ENCODE results near the gene RBBP8.

The RBBP8 gene

GRCh38 chr18:23065234-23065806 is 132.2 kb downstream of the RBBP8 start:
- no peak for TF ChIP-seq PPARA (CRISPR knock-in tag; IDR thresholded peaks at IDR 0.05; ENCODE audit: borderline replicate concordance)
- no peak for TF ChIP-seq ZNF70 (CRISPR knock-in tag; IDR thresholded peaks at IDR 0.05)
- TF ChIP-seq, protein P1, sequence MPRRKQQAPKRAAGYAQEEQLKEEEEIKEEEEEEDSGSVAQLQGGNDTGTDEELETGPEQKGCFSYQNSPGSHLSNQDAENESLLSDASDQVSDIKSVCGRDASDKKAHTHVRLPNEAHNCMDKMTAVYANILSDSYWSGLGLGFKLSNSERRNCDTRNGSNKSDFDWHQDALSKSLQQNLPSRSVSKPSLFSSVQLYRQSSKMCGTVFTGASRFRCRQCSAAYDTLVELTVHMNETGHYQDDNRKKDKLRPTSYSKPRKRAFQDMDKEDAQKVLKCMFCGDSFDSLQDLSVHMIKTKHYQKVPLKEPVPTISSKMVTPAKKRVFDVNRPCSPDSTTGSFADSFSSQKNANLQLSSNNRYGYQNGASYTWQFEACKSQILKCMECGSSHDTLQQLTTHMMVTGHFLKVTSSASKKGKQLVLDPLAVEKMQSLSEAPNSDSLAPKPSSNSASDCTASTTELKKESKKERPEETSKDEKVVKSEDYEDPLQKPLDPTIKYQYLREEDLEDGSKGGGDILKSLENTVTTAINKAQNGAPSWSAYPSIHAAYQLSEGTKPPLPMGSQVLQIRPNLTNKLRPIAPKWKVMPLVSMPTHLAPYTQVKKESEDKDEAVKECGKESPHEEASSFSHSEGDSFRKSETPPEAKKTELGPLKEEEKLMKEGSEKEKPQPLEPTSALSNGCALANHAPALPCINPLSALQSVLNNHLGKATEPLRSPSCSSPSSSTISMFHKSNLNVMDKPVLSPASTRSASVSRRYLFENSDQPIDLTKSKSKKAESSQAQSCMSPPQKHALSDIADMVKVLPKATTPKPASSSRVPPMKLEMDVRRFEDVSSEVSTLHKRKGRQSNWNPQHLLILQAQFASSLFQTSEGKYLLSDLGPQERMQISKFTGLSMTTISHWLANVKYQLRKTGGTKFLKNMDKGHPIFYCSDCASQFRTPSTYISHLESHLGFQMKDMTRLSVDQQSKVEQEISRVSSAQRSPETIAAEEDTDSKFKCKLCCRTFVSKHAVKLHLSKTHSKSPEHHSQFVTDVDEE (CRISPR knock-in tag; IDR thresholded peaks at IDR 0.05) = no peak
- TF ChIP-seq ISL1 (CRISPR knock-in tag; IDR thresholded peaks at IDR 0.05) = no peak
- TF ChIP-seq, protein P2, sequence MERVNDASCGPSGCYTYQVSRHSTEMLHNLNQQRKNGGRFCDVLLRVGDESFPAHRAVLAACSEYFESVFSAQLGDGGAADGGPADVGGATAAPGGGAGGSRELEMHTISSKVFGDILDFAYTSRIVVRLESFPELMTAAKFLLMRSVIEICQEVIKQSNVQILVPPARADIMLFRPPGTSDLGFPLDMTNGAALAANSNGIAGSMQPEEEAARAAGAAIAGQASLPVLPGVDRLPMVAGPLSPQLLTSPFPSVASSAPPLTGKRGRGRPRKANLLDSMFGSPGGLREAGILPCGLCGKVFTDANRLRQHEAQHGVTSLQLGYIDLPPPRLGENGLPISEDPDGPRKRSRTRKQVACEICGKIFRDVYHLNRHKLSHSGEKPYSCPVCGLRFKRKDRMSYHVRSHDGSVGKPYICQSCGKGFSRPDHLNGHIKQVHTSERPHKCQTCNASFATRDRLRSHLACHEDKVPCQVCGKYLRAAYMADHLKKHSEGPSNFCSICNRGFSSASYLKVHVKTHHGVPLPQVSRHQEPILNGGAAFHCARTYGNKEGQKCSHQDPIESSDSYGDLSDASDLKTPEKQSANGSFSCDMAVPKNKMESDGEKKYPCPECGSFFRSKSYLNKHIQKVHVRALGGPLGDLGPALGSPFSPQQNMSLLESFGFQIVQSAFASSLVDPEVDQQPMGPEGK (CRISPR knock-in tag; IDR thresholded peaks at IDR 0.05; ENCODE audit: borderline replicate concordance) = no peak
- TF ChIP-seq OSR1 (CRISPR knock-in tag; IDR thresholded peaks at IDR 0.05) = no peak
- TF ChIP-seq ESRRG (CRISPR knock-in tag; IDR thresholded peaks at IDR 0.05) = no peak
- no peak for TF ChIP-seq ZFP3 (CRISPR knock-in tag; IDR thresholded peaks at IDR 0.05)
- TF ChIP-seq ZNF565 (CRISPR knock-in tag; conservative IDR thresholded peaks at IDR 0.05; ENCODE audit: low read depth) = no peak
- no peak for TF ChIP-seq BACH2 (CRISPR knock-in tag; IDR thresholded peaks at IDR 0.05; ENCODE audit: borderline replicate concordance)
- TF ChIP-seq ZNF8 (CRISPR knock-in tag; IDR thresholded peaks at IDR 0.05) = no peak
- TF ChIP-seq CSRNP3 (CRISPR knock-in tag; IDR thresholded peaks at IDR 0.05) = no peak
- no peak for TF ChIP-seq ZC3H10 (CRISPR knock-in tag; IDR thresholded peaks at IDR 0.05)
- no peak for TF ChIP-seq CSDC2 (CRISPR knock-in tag; IDR thresholded peaks at IDR 0.05)
- no peak for TF ChIP-seq TCF4 (CRISPR knock-in tag; IDR thresholded peaks at IDR 0.05; ENCODE audit: borderline replicate concordance)
- TF ChIP-seq ZFP30 (CRISPR knock-in tag; IDR thresholded peaks at IDR 0.05) = no peak
- ATAC-seq = no peak

GRCh38 chr18:23066060-23066459 is 132.9 kb downstream of the RBBP8 start:
- TF ChIP-seq ZNF70 (CRISPR knock-in tag; IDR thresholded peaks at IDR 0.05) = no peak
- TF ChIP-seq ARNTL (CRISPR knock-in tag; IDR thresholded peaks at IDR 0.05; ENCODE audit: borderline replicate concordance, low read depth) = no peak
- no peak for TF ChIP-seq ZNF565 (CRISPR knock-in tag; conservative IDR thresholded peaks at IDR 0.05; ENCODE audit: low read depth)
- TF ChIP-seq OSR1 (CRISPR knock-in tag; IDR thresholded peaks at IDR 0.05) = no peak
- no peak for TF ChIP-seq TCF4 (CRISPR knock-in tag; IDR thresholded peaks at IDR 0.05; ENCODE audit: borderline replicate concordance)
- TF ChIP-seq CSRNP3 (CRISPR knock-in tag; IDR thresholded peaks at IDR 0.05) = no peak
- TF ChIP-seq, protein P3, sequence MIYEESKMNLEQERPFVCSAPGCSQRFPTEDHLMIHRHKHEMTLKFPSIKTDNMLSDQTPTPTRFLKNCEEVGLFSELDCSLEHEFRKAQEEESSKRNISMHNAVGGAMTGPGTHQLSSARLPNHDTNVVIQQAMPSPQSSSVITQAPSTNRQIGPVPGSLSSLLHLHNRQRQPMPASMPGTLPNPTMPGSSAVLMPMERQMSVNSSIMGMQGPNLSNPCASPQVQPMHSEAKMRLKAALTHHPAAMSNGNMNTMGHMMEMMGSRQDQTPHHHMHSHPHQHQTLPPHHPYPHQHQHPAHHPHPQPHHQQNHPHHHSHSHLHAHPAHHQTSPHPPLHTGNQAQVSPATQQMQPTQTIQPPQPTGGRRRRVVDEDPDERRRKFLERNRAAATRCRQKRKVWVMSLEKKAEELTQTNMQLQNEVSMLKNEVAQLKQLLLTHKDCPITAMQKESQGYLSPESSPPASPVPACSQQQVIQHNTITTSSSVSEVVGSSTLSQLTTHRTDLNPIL (CRISPR knock-in tag; IDR thresholded peaks at IDR 0.05; ENCODE audit: low read depth) = no peak
- TF ChIP-seq ZFP30 (CRISPR knock-in tag; IDR thresholded peaks at IDR 0.05) = no peak
- no peak for ATAC-seq

- ATAC-seq = no peak
- TF ChIP-seq TCF4 (CRISPR knock-in tag; IDR thresholded peaks at IDR 0.05; ENCODE audit: borderline replicate concordance) (no peak), OSR1 (CRISPR knock-in tag; IDR thresholded peaks at IDR 0.05) (no peak), ZNF8 (CRISPR knock-in tag; IDR thresholded peaks at IDR 0.05) (no peak), CSRNP3 (CRISPR knock-in tag; IDR thresholded peaks at IDR 0.05) (no peak), ZFP30 (CRISPR knock-in tag; IDR thresholded peaks at IDR 0.05) (no peak), ZNF70 (CRISPR knock-in tag; IDR thresholded peaks at IDR 0.05) (no peak), ARNTL (CRISPR knock-in tag; IDR thresholded peaks at IDR 0.05; ENCODE audit: borderline replicate concordance, low read depth) (no peak), TOX (CRISPR knock-in tag; IDR thresholded peaks at IDR 0.05; ENCODE audit: borderline replicate concordance) (no peak), POU6F1 (CRISPR knock-in tag; IDR thresholded peaks at IDR 0.05; ENCODE audit: borderline replicate concordance, low read depth) (no peak), CSDC2 (CRISPR knock-in tag; IDR thresholded peaks at IDR 0.05) (no peak), BACH2 (CRISPR knock-in tag; IDR thresholded peaks at IDR 0.05; ENCODE audit: borderline replicate concordance) (no peak)
- TF ChIP-seq, protein P2 (CRISPR knock-in tag; IDR thresholded peaks at IDR 0.05; ENCODE audit: borderline replicate concordance) = no peak
These were observed 133.4 kb downstream of the RBBP8 start for GRCh38 chr18:23066504-23067039.

Measured in SK-N-SH treated with all-trans-retinoic acid at 6 μM for 48 hours (cell line).